ENCODE results near the gene CGNL1. TPM values are rescaled to one million over a fixed set of nuclear protein-coding genes. Genes with fewer than 3 reads are reported as not detected.

The CGNL1 gene
- total RNA-seq, 1 donor from 2014 or later: 3.0 TPM

DNA sequence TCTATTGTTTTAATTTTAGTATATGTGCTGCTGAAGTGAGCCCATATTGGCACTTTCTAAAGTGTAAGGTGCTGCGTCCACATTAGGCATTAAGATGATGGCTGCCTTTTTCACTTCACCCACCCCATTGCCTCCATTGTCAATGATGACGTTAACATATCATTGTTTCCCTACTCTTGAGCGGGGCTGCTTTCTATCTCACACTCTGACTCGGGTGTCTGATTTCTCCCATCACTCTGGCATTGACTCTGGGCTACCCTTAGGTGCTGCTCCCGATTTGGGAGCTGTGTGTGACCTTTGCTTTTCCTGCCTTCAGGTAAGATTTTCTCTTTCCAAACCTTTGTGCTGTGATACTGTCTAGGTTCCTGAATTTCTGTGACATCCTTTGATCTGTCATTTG is 28.8 kb downstream of the CGNL1 start:
- Histone ChIP-seq H3K9ac (no peak overlapping the region), H3K79me2 (ENCODE audit: low read depth) (no peaks in the 10 kb centered on the region), H3K36me3 (no peaks in the 10 kb centered on the region), H4K20me1 (ENCODE audit: low read depth) (no peaks in the 10 kb centered on the region), H3K4me2 (no peak overlapping the region), H3K4me1 (peaks cover 11% of the 10 kb centered on the region), H3F3A (ENCODE audit: low read depth) (no peaks in the 10 kb centered on the region), H2AFZ (replicated peaks) (no peak overlapping the region), H3K9me3 (ENCODE audit: low read depth) (no peaks in the 10 kb centered on the region), H3K27ac (no peak overlapping the region), H3K4me3 (no peak overlapping the region), H3K27me3 (no peaks in the 10 kb centered on the region)
- Mint-ChIP-seq H3K4me1 (peaks cover 11% of the 10 kb centered on the region), H3K27ac (no peak overlapping the region), H3K27me3 (ENCODE audit: insufficient read depth, low read depth) (peaks cover 3% of the 10 kb centered on the region), H3K9me3 (no peaks in the 10 kb centered on the region), H3K36me3 (no peaks in the 10 kb centered on the region), H3K4me3 (no peak overlapping the region)
- no peak for DNase-seq (ENCODE audit: low spot score)
- TF ChIP-seq EZH2phosphoT487 (IDR thresholded peaks at IDR 0.05): no peak
- TF ChIP-seq, protein P1, sequence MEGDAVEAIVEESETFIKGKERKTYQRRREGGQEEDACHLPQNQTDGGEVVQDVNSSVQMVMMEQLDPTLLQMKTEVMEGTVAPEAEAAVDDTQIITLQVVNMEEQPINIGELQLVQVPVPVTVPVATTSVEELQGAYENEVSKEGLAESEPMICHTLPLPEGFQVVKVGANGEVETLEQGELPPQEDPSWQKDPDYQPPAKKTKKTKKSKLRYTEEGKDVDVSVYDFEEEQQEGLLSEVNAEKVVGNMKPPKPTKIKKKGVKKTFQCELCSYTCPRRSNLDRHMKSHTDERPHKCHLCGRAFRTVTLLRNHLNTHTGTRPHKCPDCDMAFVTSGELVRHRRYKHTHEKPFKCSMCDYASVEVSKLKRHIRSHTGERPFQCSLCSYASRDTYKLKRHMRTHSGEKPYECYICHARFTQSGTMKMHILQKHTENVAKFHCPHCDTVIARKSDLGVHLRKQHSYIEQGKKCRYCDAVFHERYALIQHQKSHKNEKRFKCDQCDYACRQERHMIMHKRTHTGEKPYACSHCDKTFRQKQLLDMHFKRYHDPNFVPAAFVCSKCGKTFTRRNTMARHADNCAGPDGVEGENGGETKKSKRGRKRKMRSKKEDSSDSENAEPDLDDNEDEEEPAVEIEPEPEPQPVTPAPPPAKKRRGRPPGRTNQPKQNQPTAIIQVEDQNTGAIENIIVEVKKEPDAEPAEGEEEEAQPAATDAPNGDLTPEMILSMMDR (IDR thresholded peaks at IDR 0.05): no peak
- no peak for TF ChIP-seq EZH2 (IDR thresholded peaks at IDR 0.05)

DNA sequence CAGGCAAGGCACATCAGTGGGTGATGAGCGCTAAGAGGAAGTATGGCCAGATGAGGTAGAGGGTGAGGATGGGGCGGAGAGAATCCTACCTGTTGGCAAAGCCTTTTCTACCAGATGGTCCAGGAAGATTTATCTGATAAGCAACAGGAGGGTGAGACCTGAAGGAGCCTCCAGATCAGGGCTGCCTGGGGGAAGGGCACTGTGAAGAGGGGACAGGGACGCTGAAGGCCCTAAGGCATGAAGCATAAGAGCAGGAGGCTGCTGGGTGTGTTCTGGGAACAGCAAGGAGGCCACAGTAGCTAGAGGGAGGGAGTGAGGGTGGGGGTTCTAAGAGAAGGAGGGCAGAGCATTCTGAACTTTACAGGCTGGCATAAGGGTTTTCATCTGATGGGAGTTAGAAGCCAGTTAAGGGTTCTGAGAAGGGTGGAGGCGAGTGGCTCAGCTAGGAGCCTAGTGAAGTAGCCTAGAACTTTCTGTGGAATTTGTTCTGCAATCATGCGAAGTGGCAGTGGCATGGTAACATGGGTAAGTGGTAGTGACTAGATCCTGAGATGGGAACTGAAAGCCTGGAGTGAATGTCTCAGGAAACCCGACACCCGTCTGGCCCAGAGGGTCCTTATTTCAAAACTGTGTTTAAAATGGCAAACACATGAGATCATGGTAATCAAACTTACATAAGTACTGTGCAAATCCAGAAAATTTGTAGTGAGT is 29.9 kb downstream of the CGNL1 start:
- Histone ChIP-seq H3K9ac (no peak overlapping the region), H3K27me3 (no peaks in the 10 kb centered on the region), H3F3A (ENCODE audit: low read depth) (no peaks in the 10 kb centered on the region), H3K4me2 (no peak overlapping the region), H2AFZ (replicated peaks) (no peak overlapping the region), H3K36me3 (no peaks in the 10 kb centered on the region), H3K79me2 (ENCODE audit: low read depth) (no peaks in the 10 kb centered on the region), H3K27ac (no peak overlapping the region), H3K4me3 (no peak overlapping the region), H3K9me3 (ENCODE audit: low read depth) (no peaks in the 10 kb centered on the region), H4K20me1 (ENCODE audit: low read depth) (no peaks in the 10 kb centered on the region), H3K4me1 (peaks cover 11% of the 10 kb centered on the region)
- Mint-ChIP-seq H3K36me3 (no peaks in the 10 kb centered on the region), H3K4me3 (no peak overlapping the region), H3K27ac (no peak overlapping the region), H3K4me1 (peaks cover 11% of the 10 kb centered on the region), H3K9me3 (no peaks in the 10 kb centered on the region), H3K27me3 (ENCODE audit: insufficient read depth, low read depth) (no peaks in the 10 kb centered on the region)
- TF ChIP-seq EZH2 (IDR thresholded peaks at IDR 0.05) (no peak), EZH2phosphoT487 (IDR thresholded peaks at IDR 0.05) (no peak)
- TF ChIP-seq, protein P1 (IDR thresholded peaks at IDR 0.05): no peak
- DNase-seq (ENCODE audit: low spot score): no peak

DNA sequence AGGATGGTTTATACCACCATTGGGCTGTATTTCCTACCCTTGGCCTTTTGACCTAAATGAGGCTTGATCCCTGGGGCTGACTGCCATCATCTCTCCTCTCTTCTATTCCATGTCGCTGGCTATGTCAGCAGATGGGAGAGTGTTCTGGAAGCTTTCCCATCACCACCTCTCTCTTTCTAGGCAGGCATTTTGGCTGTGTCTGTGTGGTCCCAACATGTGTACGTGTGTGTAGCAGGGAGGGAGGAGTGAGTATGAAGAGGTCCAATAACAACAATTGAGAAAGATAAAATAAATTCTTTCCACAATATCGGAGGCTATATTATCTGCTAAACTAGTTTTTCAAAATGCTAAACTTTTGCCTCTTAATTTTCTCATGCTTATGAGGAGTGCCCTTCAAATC is 34.1 kb downstream of the CGNL1 start:
- Histone ChIP-seq H3K27ac (no peak overlapping the region), H3K27me3 (no peaks in the 10 kb centered on the region), H3K4me2 (no peak overlapping the region), H2AFZ (replicated peaks) (no peak overlapping the region), H3K4me1 (peaks cover 11% of the 10 kb centered on the region), H3F3A (ENCODE audit: low read depth) (no peaks in the 10 kb centered on the region), H3K36me3 (no peaks in the 10 kb centered on the region), H3K9ac (no peak overlapping the region), H3K79me2 (ENCODE audit: low read depth) (no peaks in the 10 kb centered on the region), H4K20me1 (ENCODE audit: low read depth) (no peaks in the 10 kb centered on the region), H3K9me3 (ENCODE audit: low read depth) (no peaks in the 10 kb centered on the region), H3K4me3 (no peak overlapping the region)
- Mint-ChIP-seq H3K4me3 (no peak overlapping the region), H3K9me3 (no peaks in the 10 kb centered on the region), H3K27ac (no peak overlapping the region), H3K4me1 (peaks cover 5% of the 10 kb centered on the region), H3K27me3 (ENCODE audit: insufficient read depth, low read depth) (peaks cover 4% of the 10 kb centered on the region), H3K36me3 (peaks cover 2% of the 10 kb centered on the region)
- TF ChIP-seq EZH2 (IDR thresholded peaks at IDR 0.05) (no peak), EZH2phosphoT487 (IDR thresholded peaks at IDR 0.05) (no peak)
- TF ChIP-seq, protein P1 (IDR thresholded peaks at IDR 0.05): no peak
- no peak for DNase-seq (ENCODE audit: low spot score)
